HEK293 (cell line): ENCODE data around the gene FOXP3.

Source experiments
- CTCF ChIA-PET: fragments of 350-600 bp; formaldehyde crosslinking; extraction: SDS; loops from one replicate; lab custom pipeline; 2021; ENCODE audit warnings: antibody characterized with exemption; lab: Yijun Ruan, JAX
- POLR2A ChIA-PET: fragments of 300-600 bp; formaldehyde crosslinking; extraction: SDS; loops from one replicate; lab custom pipeline; 2020; ENCODE audit warnings: antibody characterized with exemption, inconsistent platforms; lab: Yijun Ruan, JAX
- H3K27ac ChIP-seq: fragments of 200-500 bp; sonication (Bioruptor generic); 2 replicates; pipeline ENCODE4 v1.5.1; 2014; ENCODE audit warnings: low read depth, low read length, control low read depth, inconsistent platforms; ENCODE audit errors: extremely low read depth
- H3K36me3 ChIP-seq, 2 experiments: fragments of 200-500 bp in 1 of 2; sonication (Bioruptor generic) in 1 of 2; 1 replicate in 1 of 2; 2 replicates in 1 of 2; pipeline ENCODE4 v1.5.1; 2014 to 2017; ENCODE audit warnings: inconsistent platforms in 2 of 2, low read length in 2 of 2; ENCODE audit not compliant: control insufficient read depth in 2 of 2, insufficient read depth in 1 of 2
- H3K4me1 ChIP-seq: fragments of 200-500 bp; sonication (Bioruptor generic); 2 replicates; pipeline ENCODE4 v1.5.1; 2014; ENCODE audit warnings: mild to moderate bottlenecking, low read length, inconsistent platforms; ENCODE audit not compliant: control insufficient read depth, insufficient read depth
- H3K4me3 ChIP-seq: 2 replicates; pipeline ENCODE4 v1.5.1; 2011; ENCODE audit warnings: low read depth, mild to moderate bottlenecking, control low read depth, low read length, moderate library complexity
- H3K9me3 ChIP-seq: fragments of 200-500 bp; sonication (Bioruptor generic); 2 replicates; pipeline ENCODE4 v1.5.1; 2014; ENCODE audit warnings: low read depth, low read length, inconsistent platforms; ENCODE audit not compliant: control insufficient read depth, insufficient read depth
- ZBTB1 ChIP-seq: fragments of 450-650 bp; formaldehyde crosslinking; IDR thresholded peaks from 2 replicates; pipeline ENCODE4 v1.5.1; 2016; ENCODE audit warnings: missing biosample characterization, missing genetic modification characterization
- ZNF112 ChIP-seq: fragments of 450-650 bp; formaldehyde crosslinking; IDR thresholded peaks from 2 replicates; pipeline ENCODE4 v1.5.0; 2017; ENCODE audit warnings: missing biosample characterization, missing genetic modification characterization
- ZNF223 ChIP-seq: fragments of 450-650 bp; formaldehyde crosslinking; IDR thresholded peaks from 2 replicates; pipeline ENCODE4 v1.5.1; 2016; ENCODE audit warnings: missing biosample characterization, missing genetic modification characterization
- ZNF248 ChIP-seq: fragments of 450-650 bp; formaldehyde crosslinking; IDR thresholded peaks from 2 replicates; pipeline ENCODE4 v1.5.1; 2017; ENCODE audit warnings: missing biosample characterization, missing genetic modification characterization
- ZNF514 ChIP-seq: fragments of 450-650 bp; formaldehyde crosslinking; IDR thresholded peaks from 2 replicates; pipeline ENCODE4 v1.5.1; 2016; ENCODE audit warnings: missing biosample characterization, missing genetic modification characterization
- ZNF596 ChIP-seq: fragments of 450-650 bp; IDR thresholded peaks from 2 replicates; pipeline ENCODE4 v1.5.0; 2018; ENCODE audit warnings: missing biosample characterization, mild to moderate bottlenecking, missing genetic modification characterization, moderate library complexity
- ZNF660 ChIP-seq: fragments of 450-650 bp; IDR thresholded peaks from 2 replicates; pipeline ENCODE4 v1.5.1; 2018; ENCODE audit warnings: missing biosample characterization, mild to moderate bottlenecking, missing genetic modification characterization

The FOXP3 gene

GRCh38 chrX:49202022-49202421 lies 62.5 kb downstream of the FOXP3 start:
- TF ChIP-seq ZNF596 (tag by site-specific recombination) (no peak), ZNF248 (no peak), ZNF514 (no peak), ZBTB1 (tag by site-specific recombination) (no peak), ZNF112 (tag by site-specific recombination) (no peak), ZNF660 (tag by site-specific recombination) (no peak), ZNF223 (tag by site-specific recombination) (no peak)
- Histone ChIP-seq H3K4me1 (no peaks in the 10 kb centered on the region), H3K9me3 (no peaks in the 10 kb centered on the region), H3K27ac (no peak overlapping the region), H3K4me3 (no peak overlapping the region), H3K36me3 (no peaks in the 10 kb centered on the region)
- POLR2A ChIA-PET = interaction anchor here (0.9 kb wide), 1 partner anchor 11 kb away, joined by 3 read pairs; no protein-coding TSS in a partner anchor
- CTCF ChIA-PET = interaction anchor here (1.0 kb wide), 1 partner anchor 12 kb away, joined by 3 read pairs; no protein-coding TSS in a partner anchor
